ENCODE data around the gene TBC1D32.

GRCh38 chr6:121310495-121310894 is 23.8 kb downstream of the TBC1D32 start:
- TF ChIP-seq SMC3 (IDR thresholded peaks at IDR 0.05; ENCODE audit: low read depth, low read length) (no peak), CTCF (IDR thresholded peaks at IDR 0.05) (no peak), GABPA (IDR thresholded peaks at IDR 0.05; ENCODE audit: low read depth) (no peak), REST (IDR thresholded peaks at IDR 0.05; ENCODE audit: low read depth, low read length) (no peak), YY1 (IDR thresholded peaks at IDR 0.05; ENCODE audit: low read depth) (no peak), RAD21 (IDR thresholded peaks at IDR 0.05; ENCODE audit: low read length) (no peak), ELF1 (IDR thresholded peaks at IDR 0.05) (no peak), EP300 (IDR thresholded peaks at IDR 0.05; ENCODE audit: borderline replicate concordance in 1 of 2, low read depth in 1 of 2, low read length in 1 of 2) (no peak), FOXM1 (IDR thresholded peaks at IDR 0.05; ENCODE audit: low read depth) (no peak)
